Melanocyte of skin (primary cell): Measurements from ENCODE around the gene EEIG1. TPM values are rescaled to one million over a fixed set of nuclear protein-coding genes. Genes with fewer than 3 reads are reported as not detected.

Source experiments
- total RNA-seq, 2 donors: library from RNA; depleted of rRNA; stranded (reverse); fragments of >200 nt; gene quantifications; 2 replicates each; pipeline ENCODE4 v1.2.3, GENCODE V29; 2012

Gene EEIG1
- total RNA-seq, result 10 to 100 TPM in 1 of 2 donors, 1 to 10 TPM in 1; 7.3 to 27.5 TPM

DNA sequence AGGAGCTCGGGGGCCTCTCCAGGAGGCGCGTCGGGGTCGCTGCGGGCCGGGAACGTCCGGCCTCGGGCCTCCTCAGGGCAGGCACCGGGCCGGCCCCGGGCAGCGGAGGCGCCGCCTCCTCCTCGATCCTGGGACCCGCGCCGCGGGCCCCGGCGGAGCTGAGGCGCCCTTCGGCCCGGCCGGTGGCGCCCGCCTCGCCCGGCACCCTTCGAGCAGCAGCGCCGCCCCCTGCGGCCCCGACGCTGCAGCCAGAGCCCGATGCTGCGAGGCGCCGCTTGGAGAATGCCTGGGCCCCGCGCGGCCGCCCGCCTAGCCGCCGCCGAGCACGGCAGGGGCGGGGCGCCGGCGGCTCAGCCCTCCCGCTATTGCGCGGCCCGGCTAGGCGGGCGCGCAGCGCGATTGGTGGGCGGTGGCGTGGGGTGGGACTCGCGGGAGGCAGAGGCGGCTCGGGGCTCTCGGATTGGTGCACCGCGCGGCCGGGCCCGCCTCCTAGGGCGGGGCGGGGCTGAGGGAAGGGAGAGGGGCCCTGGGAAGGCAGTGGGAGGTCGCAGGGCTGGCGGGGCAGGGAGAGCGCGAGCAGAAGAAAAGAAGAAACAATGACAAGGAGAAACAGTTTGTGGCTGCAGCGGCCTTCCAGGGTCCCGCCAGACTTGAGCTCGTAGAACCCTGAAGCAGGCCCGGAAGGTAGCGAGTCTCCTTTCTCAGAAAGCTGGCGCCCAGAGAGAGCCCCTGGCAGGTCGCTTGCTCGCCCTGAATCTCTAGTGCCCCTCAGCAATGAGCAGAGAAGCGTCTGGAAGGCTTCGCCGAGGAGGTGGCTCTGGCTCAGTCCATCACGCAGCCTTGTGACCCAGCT lies at the start of gene EEIG1:
TSS of gene EEIG1 (minus strand) at position 284 of the 853 bp plus-strand sequence. CDS start 852 bp downstream, outside the sequence.

DNA sequence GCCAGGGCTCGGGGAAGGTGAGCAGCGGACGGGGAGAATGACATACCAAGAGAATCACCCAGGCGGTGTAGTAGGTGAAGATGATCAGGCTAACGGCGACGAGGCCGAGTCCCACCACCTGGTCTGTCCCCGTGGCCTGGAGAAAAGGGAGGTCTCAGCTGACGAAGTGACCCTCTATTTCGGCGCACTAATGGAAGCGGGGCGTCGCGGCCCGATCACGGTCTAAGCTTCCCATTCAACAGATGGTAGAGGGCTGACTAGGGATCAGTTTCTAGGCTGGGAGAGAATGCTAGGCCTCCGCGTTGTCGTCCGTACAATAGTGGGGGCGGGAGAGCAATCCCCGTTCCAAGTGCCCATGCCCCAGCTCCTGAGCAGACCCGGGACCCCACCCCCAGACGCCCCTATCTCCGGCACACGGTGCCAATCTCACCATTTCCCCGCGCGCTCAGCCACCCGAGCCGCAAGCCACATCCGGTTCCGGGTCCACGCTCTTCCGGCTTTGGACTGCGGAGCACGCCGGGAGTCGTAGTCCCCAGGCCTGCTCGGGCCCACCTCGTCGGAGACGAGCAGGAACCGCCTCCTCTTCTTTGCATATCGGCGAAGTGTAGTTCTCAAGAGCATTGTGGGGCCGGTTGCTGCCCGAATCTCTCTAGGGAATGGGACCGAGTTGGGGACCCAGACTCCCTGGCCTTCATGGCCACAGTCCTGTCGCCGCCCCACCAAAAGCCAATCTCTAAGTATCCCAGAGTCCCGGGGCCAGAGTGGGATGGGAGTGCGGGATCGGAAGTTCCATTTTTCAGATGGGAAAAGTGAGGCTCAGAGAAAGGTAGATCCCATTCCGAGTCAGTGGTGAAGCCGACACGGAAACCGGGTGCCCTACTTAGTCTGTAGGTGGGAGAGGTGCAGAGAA lies 43.1 kb downstream of the EEIG1 start, which contains the start of gene DPM2:
TSS of gene DPM2 (minus strand) at position 467 of the 910 bp plus-strand sequence. CDS start at position 433, 34 bp downstream.

Other genes with a start within 250 kb of the EEIG1 start
- gene TOR2A, start 245.7 kb downstream of the EEIG1 start, total RNA-seq, result 1 to 10 TPM; 6.5 to 7.7 TPM
- gene SH2D3C, start 202.3 kb downstream of the EEIG1 start, total RNA-seq, result 1 to 10 TPM in 1 of 2 donors, under 1 TPM in 1; under 0.01 to 1.3 TPM
- gene CDK9, start 195.0 kb downstream of the EEIG1 start, total RNA-seq, result 10 to 100 TPM; 32.3 to 44.3 TPM
- gene FPGS, start 178.1 kb downstream of the EEIG1 start, total RNA-seq, result 10 to 100 TPM; 54.4 to 66.3 TPM
- 10 to 100 TPM; 11.4 to 19.3 TPM for gene ENG, start 126.3 kb downstream of the EEIG1 start, total RNA-seq
- gene AK1, start 103.3 kb downstream of the EEIG1 start, total RNA-seq, result 10 to 100 TPM; 42.0 to 53.9 TPM
- 10 to 100 TPM; 13.0 to 14.8 TPM for gene ST6GALNAC6, start 81.4 kb downstream of the EEIG1 start, total RNA-seq
- gene ST6GALNAC4, start 63.9 kb downstream of the EEIG1 start, total RNA-seq, result 1 to 10 TPM; 5.2 to 8.3 TPM
- under 1 TPM; 0.33 to 0.34 TPM for gene PIP5KL1, start 50.2 kb downstream of the EEIG1 start, total RNA-seq
- 10 to 100 TPM; 12.0 to 18.3 TPM for gene DPM2, start 43.1 kb downstream of the EEIG1 start, total RNA-seq
- gene NAIF1, start 86.3 kb upstream of the EEIG1 start, total RNA-seq, result 1 to 10 TPM; 5.9 to 7.3 TPM
- gene SLC25A25, start 87.2 kb upstream of the EEIG1 start, total RNA-seq, result 10 to 100 TPM; 22.0 to 31.0 TPM
- gene PTGES2, start 146.7 kb upstream of the EEIG1 start, total RNA-seq, result 10 to 100 TPM; 63.3 to 82.3 TPM
- gene LCN2, start 168.5 kb upstream of the EEIG1 start, total RNA-seq, result not detected
- gene BBLN, start 179.3 kb upstream of the EEIG1 start, total RNA-seq, result 10 to 100 TPM; 13.7 to 41.6 TPM
- gene CIZ1, start 210.6 kb upstream of the EEIG1 start, total RNA-seq, result 10 to 100 TPM; 28.2 to 30.6 TPM
- under 1 TPM; 0.67 to 0.69 TPM for gene DNM1, start 222.4 kb upstream of the EEIG1 start, total RNA-seq